CD14-positive monocyte (primary cell): Measurements from ENCODE around the gene DGKA. TPM values are rescaled to one million over a fixed set of nuclear protein-coding genes. Genes with fewer than 3 reads are reported as not detected.
A peak's percentile ranks its signal among the peaks of the same experiment; 100 is the strongest.

Source experiments
- DNase-seq, 3 donors: peaks; one replicate each; pipeline ENCODE4 v3.0.0-alpha.2; 2011 to 2022
- H2AFZ ChIP-seq: 2 replicates; pipeline ENCODE4 v1.6.0; 2012; ENCODE audit warnings: mild to moderate bottlenecking, low read depth, low read length, inconsistent platforms; ENCODE audit not compliant: insufficient read depth, poor library complexity, severe bottlenecking
- H3K27ac ChIP-seq, 2 donors: 1 replicate in 1 of 2; 2 replicates in 1 of 2; pipeline ENCODE4 v1.5.1; 2012 to 2013; ENCODE audit warnings: low read length in 2 of 2, control low read depth in 1 of 2, inconsistent platforms in 1 of 2, low read depth in 1 of 2, mild to moderate bottlenecking in 1 of 2
- H3K27me3 ChIP-seq, 2 donors: one replicate each; pipeline versions ENCODE4 v1.6.0 to v1.6.1; 2011 to 2013; ENCODE audit warnings: low read length in 2 of 2; ENCODE audit not compliant: control insufficient read depth in 2 of 2, insufficient read depth in 2 of 2
- H3K36me3 ChIP-seq, 2 donors: replicated peaks in 1 of 2; 1 replicate in 1 of 2; 2 replicates in 1 of 2; pipeline versions ENCODE4 v1.5.1 to v1.6.1; 2012 to 2013; ENCODE audit warnings: low read length in 2 of 2, control low read depth in 1 of 2, inconsistent platforms in 1 of 2, mild to moderate bottlenecking in 1 of 2; ENCODE audit not compliant: insufficient read depth in 2 of 2, control insufficient read depth in 1 of 2
- H3K4me1 ChIP-seq, 2 donors: 1 replicate in 1 of 2; 2 replicates in 1 of 2; pipeline versions ENCODE4 v1.5.1 to v1.6.1; 2012 to 2013; ENCODE audit warnings: low read length in 2 of 2, control low read depth in 1 of 2, inconsistent platforms in 1 of 2, mild to moderate bottlenecking in 1 of 2, moderate library complexity in 1 of 2; ENCODE audit not compliant: insufficient read depth in 2 of 2, control insufficient read depth in 1 of 2
- H3K4me2 ChIP-seq: replicated peaks from 2 replicates; pipeline ENCODE3; 2012; ENCODE audit warnings: low read length, moderate library complexity, mild to moderate bottlenecking; ENCODE audit not compliant: poor library complexity, severe bottlenecking; ENCODE audit errors: extremely low read depth
- H3K4me3 ChIP-seq, 3 experiments: fragments of 200-600 bp in 1 of 3; sonication (generic) in 1 of 3; replicated peaks in 1 of 3; 1 replicate in 2 of 3; 2 replicates in 1 of 3; pipeline ENCODE4 v1.5.1; 2011 to 2013; ENCODE audit warnings: low read length in 3 of 3, mild to moderate bottlenecking in 3 of 3, control low read depth in 2 of 3, low read depth in 2 of 3, inconsistent platforms in 1 of 3, moderate library complexity in 1 of 3
- H3K79me2 ChIP-seq: 2 replicates; pipeline ENCODE4 v1.6.0; 2012; ENCODE audit warnings: mild to moderate bottlenecking, control low read depth, inconsistent platforms, low read length, moderate library complexity; ENCODE audit not compliant: insufficient read depth
- H3K9ac ChIP-seq: 2 replicates; pipeline ENCODE4 v1.6.0; 2017; ENCODE audit warnings: low read length, mild to moderate bottlenecking; ENCODE audit not compliant: insufficient read depth, poor library complexity, severe bottlenecking
- H3K9me3 ChIP-seq, 2 donors: replicated peaks in 1 of 2; 1 replicate in 1 of 2; 2 replicates in 1 of 2; pipeline versions ENCODE4 v1.5.1 to v1.6.1; 2012 to 2013; ENCODE audit warnings: low read length in 2 of 2, control low read depth in 1 of 2; ENCODE audit not compliant: control insufficient read depth in 1 of 2, insufficient read depth in 1 of 2
- H4K20me1 ChIP-seq: 2 replicates; pipeline ENCODE4 v1.6.0; 2012; ENCODE audit warnings: mild to moderate bottlenecking, low read length, control low read depth, moderate library complexity; ENCODE audit not compliant: insufficient read depth
- H3K27ac Mint-ChIP-seq, 7 donors: one replicate each; pipeline ENCODE4 v1.8.0; 2020; ENCODE audit warnings: mild to moderate bottlenecking in 7 of 7, mixed read lengths in 7 of 7, moderate library complexity in 6 of 7, inconsistent platforms in 2 of 7
- H3K27me3 Mint-ChIP-seq, 3 donors: one replicate each; pipeline ENCODE4 v1.8.0; 2021 to 2022; ENCODE audit warnings: low read depth in 3 of 3, mild to moderate bottlenecking in 3 of 3, mixed read lengths in 3 of 3, moderate library complexity in 3 of 3, inconsistent platforms in 1 of 3
- H3K36me3 Mint-ChIP-seq, 2 donors: one replicate each; pipeline ENCODE4 v1.8.0; 2020; ENCODE audit warnings: mixed read lengths in 2 of 2, inconsistent platforms in 1 of 2, mild to moderate bottlenecking in 1 of 2
- H3K4me1 Mint-ChIP-seq: one replicate; pipeline ENCODE4 v1.8.0; 2020; ENCODE audit warnings: mild to moderate bottlenecking, mixed read lengths
- H3K4me3 Mint-ChIP-seq, 2 donors: one replicate each; pipeline ENCODE4 v1.8.0; 2020; ENCODE audit warnings: mild to moderate bottlenecking in 2 of 2, mixed read lengths in 2 of 2, moderate library complexity in 1 of 2
- H3K9me3 Mint-ChIP-seq, 7 donors: one replicate each; pipeline ENCODE4 v1.8.0; 2020 to 2022; ENCODE audit warnings: mixed read lengths in 7 of 7, mild to moderate bottlenecking in 6 of 7, moderate library complexity in 6 of 7, inconsistent platforms in 2 of 7
- CTCF ChIP-seq: fragments of 200-600 bp; IDR thresholded peaks from one replicate; pipeline ENCODE4 v1.8.0; 2022; ENCODE audit warnings: antibody characterized with exemption, mild to moderate bottlenecking
- WGBS: methylation state at CpG from one replicate; pipeline ENCODE4 v1.1.5; 2013; ENCODE audit warnings: missing lambda C conversion rate; ENCODE audit not compliant: insufficient coverage; 5-methylcytosine and 5-hydroxymethylcytosine counted together
- intact Hi-C, 2 donors: fragments of 100-400 bp; cut with micrococcal nuclease; formaldehyde crosslinking; loops; one replicate each; pipeline versions ENCODE4 v1.15.0 to v1.15.1; 2023
- polyA plus RNA-seq, 3 donors: library from polyadenylated mRNA; depleted of rRNA in 1 of 3; unstranded in 2 of 3; stranded (reverse) in 1 of 3; fragments of 300-500 nt in 2 of 3; fragments of >200 nt in 1 of 3; fragmentation: Illumina TruSeq in 2 of 3; gene quantifications; 1 replicate in 2 of 3; 2 replicates in 1 of 3; pipeline ENCODE4 v1.2.3, GENCODE V29; 2012 to 2021

Gene DGKA
- polyA plus RNA-seq, 3 donors = 16.0 to 99.1 (median 21.4) TPM

- peak overlapping the region in 1 of 7 donors; percentile 22 for H3K27ac Mint-ChIP-seq
- H3K9me3 Mint-ChIP-seq = no peaks in the 10 kb centered on the region
- Histone ChIP-seq H3K36me3 (peaks cover 85 to 95% of the 10 kb centered on the region in 2 donors), H3K4me2 (no peak overlapping the region), H3K27ac (no peak overlapping the region), H2AFZ (no peak overlapping the region), H3K9me3 (no peaks in the 10 kb centered on the region), H3K9ac (no peak overlapping the region), H3K4me3 (no peak overlapping the region), H3K79me2 (no peaks in the 10 kb centered on the region), H4K20me1 (peaks cover 3% of the 10 kb centered on the region), H3K4me1 (peaks cover 6 to 8% of the 10 kb centered on the region in 2 donors), H3K27me3 (no peaks in the 10 kb centered on the region)
- no peak for DNase-seq
- peaks cover 86 to 91% of the 10 kb centered on the region in 2 donors for H3K36me3 Mint-ChIP-seq
- no peak for TF ChIP-seq CTCF
- 80% methylated on average over 1 of the region's 4 CpGs for WGBS
- peaks cover 0 to 1% (median 0%) of the 10 kb centered on the region in 3 donors for H3K27me3 Mint-ChIP-seq
- H3K4me3 Mint-ChIP-seq = no peak overlapping the region
- intact Hi-C loops = no loop called here
- peaks cover 12% of the 10 kb centered on the region for H3K4me1 Mint-ChIP-seq
Observed at GRCh38 chr12:55942055-55942454, 11.1 kb downstream of the DGKA start.

- intact Hi-C loops = no loop called here
- H4K20me1 ChIP-seq = peaks cover 3% of the 10 kb centered on the region
- no peak overlapping the region for H3K27ac ChIP-seq
- H3K4me3 Mint-ChIP-seq = no peak overlapping the region
- H3K4me2 ChIP-seq = no peak overlapping the region
- H3K9me3 ChIP-seq = no peaks in the 10 kb centered on the region
- no peak overlapping the region for H3K27ac Mint-ChIP-seq
- peaks cover 84 to 95% of the 10 kb centered on the region in 2 donors for H3K36me3 ChIP-seq
- 91% methylated on average over 1 of the region's 1 CpG for WGBS
- H3K27me3 Mint-ChIP-seq = peaks cover 0 to 1% (median 0%) of the 10 kb centered on the region in 3 donors
- peaks cover 12% of the 10 kb centered on the region for H3K4me1 Mint-ChIP-seq
- no peak for DNase-seq
- no peaks in the 10 kb centered on the region for H3K79me2 ChIP-seq
- H3K9ac ChIP-seq = no peak overlapping the region
- TF ChIP-seq CTCF = no peak
- no peaks in the 10 kb centered on the region for H3K27me3 ChIP-seq
- no peak overlapping the region for H2AFZ ChIP-seq
- peaks cover 6 to 8% of the 10 kb centered on the region in 2 donors for H3K4me1 ChIP-seq
- H3K36me3 Mint-ChIP-seq = peaks cover 85 to 91% of the 10 kb centered on the region in 2 donors
- H3K4me3 ChIP-seq = no peak overlapping the region
- no peaks in the 10 kb centered on the region for H3K9me3 Mint-ChIP-seq
Observed at GRCh38 chr12:55942577-55943136, 11.7 kb downstream of the DGKA start.
